HCT116 (cell line): ENCODE results near the gene SON. TPM values are rescaled to one million over a fixed set of nuclear protein-coding genes. Genes with fewer than 3 reads are reported as not detected.

Experiments
- ATAC-seq: fragments of 200-7000 bp; cut with Tn5 transposase; 2 replicates; pipeline ENCODE4 v1.9.1; 2020; ENCODE audit warnings: mild to moderate bottlenecking, moderate library complexity
- BruUV-seq: library from RNA; stranded (reverse); fragments of 400-500 nt; replicated peaks from 2 replicates; lab custom pipeline; 2021; lab: Mats Ljungman, UMichigan
- CTCF ChIA-PET: fragments of 300-600 bp; sonication (Branson Sonifier 250); formaldehyde crosslinking; loops from one replicate; lab custom pipeline; 2021; ENCODE audit warnings: antibody characterized with exemption; lab: Charles Lee
- POLR2A ChIA-PET: fragments of 300-600, 350-600 bp; sonication (Branson Sonifier 250); formaldehyde crosslinking; loops from one replicate; lab custom pipeline; 2021; ENCODE audit warnings: antibody characterized with exemption; lab: Charles Lee
- RAD21 ChIA-PET, 2 experiments: fragments of 300-600 bp; sonication (Branson Sonifier 250); formaldehyde crosslinking; loops; one replicate each; lab custom pipeline; 2023; ENCODE audit warnings: low total read pairs in 2 of 2; ENCODE audit not compliant: uncharacterized antibody in 2 of 2, unreplicated experiment in 2 of 2, low non-redundant PET in 1 of 2; lab: Charles Lee
- DNase-seq: peaks from one replicate; pipeline ENCODE4 v3.0.0-alpha.2; 2010; ENCODE audit warnings: low read depth, low spot score
- H2AFZ ChIP-seq: fragments of 200-600 bp; shearing (Covaris generic), sonication (generic); 2 replicates; pipeline ENCODE4 v1.6.1; 2017; ENCODE audit warnings: low read depth, mixed run types, mixed read lengths, antibody characterized with exemption, low read length; ENCODE audit not compliant: poor library complexity, severe bottlenecking
- H3K27ac ChIP-seq: 2 replicates; pipeline ENCODE4 v1.5.1; 2012; ENCODE audit warnings: low read depth, low read length
- H3K27me3 ChIP-seq: fragments of 200-600 bp; sonication (generic); 2 replicates; pipeline ENCODE4 v1.6.1; 2016; ENCODE audit warnings: mixed run types, low read length, mixed read lengths; ENCODE audit not compliant: insufficient read depth
- H3K36me3 ChIP-seq, 2 experiments: fragments of 200-500 bp in 1 of 2; fragments of 200-600 bp in 1 of 2; sonication (Bioruptor generic) in 1 of 2; sonication (generic) in 1 of 2; 2 replicates each; pipeline versions ENCODE4 v1.5.1 to v1.6.1; 2014 to 2016; ENCODE audit warnings: low read length in 2 of 2, inconsistent platforms in 1 of 2, mixed read lengths in 1 of 2, mixed run types in 1 of 2; ENCODE audit not compliant: insufficient read depth in 2 of 2, control insufficient read depth in 1 of 2
- H3K4me1 ChIP-seq, 2 experiments: fragments of 200-600 bp in 1 of 2; sonication (generic) in 1 of 2; 2 replicates each; pipeline versions ENCODE4 v1.5.1 to v1.6.1; 2012 to 2017; ENCODE audit warnings: low read length in 2 of 2, inconsistent platforms in 1 of 2, mild to moderate bottlenecking in 1 of 2, mixed read lengths in 1 of 2, mixed run types in 1 of 2, moderate library complexity in 1 of 2; ENCODE audit not compliant: insufficient read depth in 2 of 2, control insufficient read depth in 1 of 2
- H3K4me2 ChIP-seq: fragments of 200-600 bp; sonication (generic); 2 replicates; pipeline ENCODE4 v1.6.1; 2017; ENCODE audit warnings: mixed run types, low read length, mixed read lengths
- H3K4me3 ChIP-seq, 2 experiments: fragments of 200-600 bp in 1 of 2; sonication (generic) in 1 of 2; replicated peaks in 1 of 2; 2 replicates each; pipeline ENCODE4 v1.5.1; 2011 to 2016; ENCODE audit warnings: low read length in 2 of 2, control low read depth in 1 of 2, low read depth in 1 of 2, mild to moderate bottlenecking in 1 of 2, mixed read lengths in 1 of 2, mixed run types in 1 of 2
- H3K79me2 ChIP-seq: fragments of 200-600 bp; sonication (generic); 2 replicates; pipeline ENCODE4 v1.6.1; 2017; ENCODE audit warnings: mild to moderate bottlenecking, mixed run types, low read length, moderate library complexity, mixed read lengths; ENCODE audit not compliant: insufficient read depth
- H3K9ac ChIP-seq: fragments of 200-600 bp; sonication (generic); 2 replicates; pipeline ENCODE4 v1.6.1; 2016; ENCODE audit warnings: low read length, mixed read lengths
- H3K9me2 ChIP-seq: fragments of 200-600 bp; sonication (generic), shearing (Covaris generic); 2 replicates; pipeline ENCODE4 v1.6.1; 2017; ENCODE audit warnings: mixed run types, mild to moderate bottlenecking, moderate library complexity; ENCODE audit not compliant: insufficient read depth
- H3K9me3 ChIP-seq, 2 experiments: fragments of 200-500 bp in 1 of 2; fragments of 200-600 bp in 1 of 2; sonication (Bioruptor generic) in 1 of 2; sonication (generic) in 1 of 2; 2 replicates each; pipeline ENCODE4 v1.6.1; 2014 to 2017; ENCODE audit warnings: low read length in 2 of 2, mixed read lengths in 2 of 2, inconsistent platforms in 1 of 2, low read depth in 1 of 2, mild to moderate bottlenecking in 1 of 2, mixed run types in 1 of 2, moderate library complexity in 1 of 2; ENCODE audit not compliant: control insufficient read depth in 1 of 2, insufficient read depth in 1 of 2
- H4K20me1 ChIP-seq: fragments of 200-600 bp; sonication (generic), shearing (Covaris generic); 2 replicates; pipeline ENCODE4 v1.6.1; 2017; ENCODE audit warnings: mixed run types, mild to moderate bottlenecking, moderate library complexity; ENCODE audit not compliant: insufficient read depth
- EZH2 ChIP-seq: fragments of 200-600 bp; sonication (generic); IDR thresholded peaks from 2 replicates; pipeline ENCODE4 v1.6.1; 2017; ENCODE audit warnings: antibody characterized with exemption, mixed run types
- EZH2phosphoT487 ChIP-seq: fragments of 200-600 bp; IDR thresholded peaks from 2 replicates; pipeline ENCODE4 v1.6.1; 2018; ENCODE audit warnings: antibody characterized with exemption, borderline replicate concordance
- FOSL1 ChIP-seq: IDR thresholded peaks from 2 replicates; pipeline ENCODE4 v1.6.1; 2012; ENCODE audit warnings: low read depth
- SRF ChIP-seq: IDR thresholded peaks from 2 replicates; pipeline ENCODE4 v1.6.1; 2012; ENCODE audit warnings: low read depth
- intact Hi-C: fragments of 100-400 bp; cut with micrococcal nuclease; formaldehyde crosslinking; loops from 2 replicates; pipeline ENCODE4 v1.10.0; 2022
- total RNA-seq: library from RNA; stranded (reverse); gene quantifications from one replicate; pipeline ENCODE4 v1.2.1, GENCODE V29; 2021; ENCODE audit not compliant: unreplicated experiment
- TF ChIP-seq, protein P1 (sequence below): IDR thresholded peaks from 2 replicates; pipeline ENCODE4 v1.6.1; 2011; ENCODE audit warnings: mild to moderate bottlenecking, low read length, moderate library complexity; ENCODE audit not compliant: insufficient replicate concordance; ENCODE audit errors: extremely low read depth

Gene SON
- total RNA-seq, 1 experiment from 2014 or later: 195 TPM

- H2AFZ ChIP-seq: no peak overlapping the region
- H3K9me3 ChIP-seq: no peaks in the 10 kb centered on the region
- no peak overlapping the region for H3K9ac ChIP-seq
- ChIA-PET POLR2A (interaction anchor here (0.7 kb wide), 2 partner anchors 10 to 13 kb away, joined by 3 read pairs; partner anchors contain the start of gene DONSON), CTCF (interaction anchor here (2.0 kb wide), 1 partner anchor 8 kb away, joined by 19 read pairs; no protein-coding TSS in a partner anchor), RAD21 (no interaction called here)
- BruUV-seq: no TSS peak
- no peak overlapping the region for H3K4me2 ChIP-seq
- intact Hi-C loops: no loop called here
- no peaks in the 10 kb centered on the region for H4K20me1 ChIP-seq
- H3K9me2 ChIP-seq: no peaks in the 10 kb centered on the region
- H3K79me2 ChIP-seq: no peaks in the 10 kb centered on the region
- no peaks in the 10 kb centered on the region for H3K27me3 ChIP-seq
- H3K36me3 ChIP-seq: peaks cover 11 to 22% of the 10 kb centered on the region in 2 experiments
- no peak overlapping the region for H3K4me3 ChIP-seq
- DNase-seq (no peak), ATAC-seq (no peak)
- no peak overlapping the region for H3K27ac ChIP-seq
- no peaks in the 10 kb centered on the region for H3K4me1 ChIP-seq
- TF ChIP-seq EZH2: no peak
- no peak for TF ChIP-seq EZH2phosphoT487
These were observed 55.2 kb downstream of the SON start for GRCh38 chr21:33598051-33598450.

GRCh38 chr21:33608559-33608958 lies 65.7 kb downstream of the SON start:
- no peaks in the 10 kb centered on the region for H3K4me1 ChIP-seq
- CTCF ChIA-PET: no interaction called here
- no peaks in the 10 kb centered on the region for H3K27me3 ChIP-seq
- no peaks in the 10 kb centered on the region for H4K20me1 ChIP-seq
- no peak overlapping the region for H3K27ac ChIP-seq
- H3K36me3 ChIP-seq: peaks cover 0 to 15% of the 10 kb centered on the region in 2 experiments; a peak in 2 of 4 replicates
- RAD21 ChIA-PET: no interaction called here
- TF ChIP-seq FOSL1 (no peak), SRF (no peak)
- TF ChIP-seq, protein P1, sequence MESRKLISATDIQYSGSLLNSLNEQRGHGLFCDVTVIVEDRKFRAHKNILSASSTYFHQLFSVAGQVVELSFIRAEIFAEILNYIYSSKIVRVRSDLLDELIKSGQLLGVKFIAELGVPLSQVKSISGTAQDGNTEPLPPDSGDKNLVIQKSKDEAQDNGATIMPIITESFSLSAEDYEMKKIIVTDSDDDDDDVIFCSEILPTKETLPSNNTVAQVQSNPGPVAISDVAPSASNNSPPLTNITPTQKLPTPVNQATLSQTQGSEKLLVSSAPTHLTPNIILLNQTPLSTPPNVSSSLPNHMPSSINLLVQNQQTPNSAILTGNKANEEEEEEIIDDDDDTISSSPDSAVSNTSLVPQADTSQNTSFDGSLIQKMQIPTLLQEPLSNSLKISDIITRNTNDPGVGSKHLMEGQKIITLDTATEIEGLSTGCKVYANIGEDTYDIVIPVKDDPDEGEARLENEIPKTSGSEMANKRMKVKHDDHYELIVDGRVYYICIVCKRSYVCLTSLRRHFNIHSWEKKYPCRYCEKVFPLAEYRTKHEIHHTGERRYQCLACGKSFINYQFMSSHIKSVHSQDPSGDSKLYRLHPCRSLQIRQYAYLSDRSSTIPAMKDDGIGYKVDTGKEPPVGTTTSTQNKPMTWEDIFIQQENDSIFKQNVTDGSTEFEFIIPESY: no peak
- no peak overlapping the region for H3K4me2 ChIP-seq
- H2AFZ ChIP-seq: no peak overlapping the region
- POLR2A ChIA-PET: no interaction called here
- intact Hi-C loops: loop anchor here (5.0 kb wide), 2 partner anchors 161 to 294 kb away; no protein-coding TSS in a partner anchor
- ATAC-seq (no peak), DNase-seq (no peak)
- H3K9ac ChIP-seq: no peak overlapping the region
- H3K9me3 ChIP-seq: no peaks in the 10 kb centered on the region
- no peak overlapping the region for H3K4me3 ChIP-seq
- H3K79me2 ChIP-seq: no peaks in the 10 kb centered on the region
- no peaks in the 10 kb centered on the region for H3K9me2 ChIP-seq
- no TSS peak for BruUV-seq
